ENCODE measurements around the gene COL4A2.

Gene COL4A2

GRCh38 chr13:110290153-110290552 lies 16.9 kb upstream of the COL4A2 start:
- no peak for DNase-seq (ENCODE audit: low read depth in 4 of 4, low spot score in 1 of 4)

- DNase-seq (ENCODE audit: low read depth in 4 of 4, low spot score in 1 of 4) = no peak
Observed at GRCh38 chr13:110290826-110291225, 16.3 kb upstream of the COL4A2 start.

GRCh38 chr13:110291286-110291685 lies 15.8 kb upstream of the COL4A2 start:
- DNase-seq (ENCODE audit: low read depth in 4 of 4, low spot score in 1 of 4) = no peak

GRCh38 chr13:110293037-110293436 lies 14.0 kb upstream of the COL4A2 start:
- DNase-seq (ENCODE audit: low read depth in 4 of 4, low spot score in 1 of 4) = no peak

GRCh38 chr13:110293649-110294048 lies 13.4 kb upstream of the COL4A2 start:
- no peak for DNase-seq (ENCODE audit: low read depth in 4 of 4, low spot score in 1 of 4)

GRCh38 chr13:110294146-110294545 lies 12.9 kb upstream of the COL4A2 start:
- no peak for DNase-seq (ENCODE audit: low read depth in 4 of 4, low spot score in 1 of 4)

GRCh38 chr13:110294622-110295021 lies 12.5 kb upstream of the COL4A2 start:
- DNase-seq (ENCODE audit: low read depth in 4 of 4, low spot score in 1 of 4) = no peak

GRCh38 chr13:110297011-110297410 lies 10.1 kb upstream of the COL4A2 start:
- DNase-seq (ENCODE audit: low read depth in 4 of 4, low spot score in 1 of 4) = no peak

GRCh38 chr13:110297766-110298504 lies 9.1 kb upstream of the COL4A2 start:
- DNase-seq (ENCODE audit: low read depth in 4 of 4, low spot score in 1 of 4) = no peak

GRCh38 chr13:110298505-110299282 lies 8.4 kb upstream of the COL4A2 start:
- DNase-seq (ENCODE audit: low read depth in 4 of 4, low spot score in 1 of 4) = peak in 1 of 4 experiments; percentile 23

GRCh38 chr13:110299283-110299840 lies 7.7 kb upstream of the COL4A2 start:
- no peak for DNase-seq (ENCODE audit: low read depth in 4 of 4, low spot score in 1 of 4)

- no peak for DNase-seq (ENCODE audit: low read depth in 4 of 4, low spot score in 1 of 4)
Observed at GRCh38 chr13:110300090-110300815, 6.8 kb upstream of the COL4A2 start.

GRCh38 chr13:110301083-110301482 lies 6.0 kb upstream of the COL4A2 start:
- no peak for DNase-seq (ENCODE audit: low read depth in 4 of 4, low spot score in 1 of 4)

- no peak for DNase-seq (ENCODE audit: low read depth in 4 of 4, low spot score in 1 of 4)
Observed at GRCh38 chr13:110301606-110302553, 5.2 kb upstream of the COL4A2 start.

GRCh38 chr13:110302997-110303396 lies 4.1 kb upstream of the COL4A2 start:
- DNase-seq (ENCODE audit: low read depth in 4 of 4, low spot score in 1 of 4) = no peak

GRCh38 chr13:110303644-110304043 lies 3.4 kb upstream of the COL4A2 start:
- DNase-seq (ENCODE audit: low read depth in 4 of 4, low spot score in 1 of 4) = no peak

GRCh38 chr13:110304256-110304655 lies 2.8 kb upstream of the COL4A2 start:
- no peak for DNase-seq (ENCODE audit: low read depth in 4 of 4, low spot score in 1 of 4)

GRCh38 chr13:110305001-110305400 lies 2.1 kb upstream of the COL4A2 start:
- DNase-seq (ENCODE audit: low read depth in 4 of 4, low spot score in 1 of 4) = no peak

- no peak for DNase-seq (ENCODE audit: low read depth in 4 of 4, low spot score in 1 of 4)
Observed at GRCh38 chr13:110305544-110305943, 1.5 kb upstream of the COL4A2 start.

- DNase-seq (ENCODE audit: low read depth in 4 of 4, low spot score in 1 of 4) = no peak
Observed at GRCh38 chr13:110305949-110306339, 1.1 kb upstream of the COL4A2 start.

Data from stimulated activated CD4-positive, alpha-beta T cell treated with anti-CD3 and anti-CD28 coated beads, Interleukin-1b, Interleukin-23, amount 100 ng/mL, for 24 hours (primary cell).